ENCODE data around the gene H3-3A.

The H3-3A gene

GRCh38 chr1:226116673-226117072, 54.2 kb downstream of the H3-3A start:
- no peak for DNase-seq

DNA sequence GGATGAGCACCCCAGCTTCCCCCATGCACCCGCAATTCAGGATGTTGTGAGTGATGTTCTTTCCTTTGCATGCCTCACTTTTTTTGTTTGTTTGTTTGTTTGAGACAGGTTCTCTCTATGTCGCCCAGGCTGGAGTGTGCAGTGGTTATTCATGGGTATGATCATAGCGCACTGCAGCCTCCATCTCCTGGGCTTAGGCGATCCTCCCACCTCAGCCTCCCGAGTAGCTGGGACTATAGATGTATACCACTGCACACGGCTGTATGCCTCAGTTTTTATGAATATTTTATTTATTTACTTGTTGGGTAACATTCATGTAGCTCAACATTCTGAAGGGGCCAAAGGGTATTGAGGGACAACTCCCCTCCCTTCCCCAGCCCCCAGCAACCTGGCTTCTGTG, 54.8 kb downstream of the H3-3A start:
- no peak for DNase-seq

DNA sequence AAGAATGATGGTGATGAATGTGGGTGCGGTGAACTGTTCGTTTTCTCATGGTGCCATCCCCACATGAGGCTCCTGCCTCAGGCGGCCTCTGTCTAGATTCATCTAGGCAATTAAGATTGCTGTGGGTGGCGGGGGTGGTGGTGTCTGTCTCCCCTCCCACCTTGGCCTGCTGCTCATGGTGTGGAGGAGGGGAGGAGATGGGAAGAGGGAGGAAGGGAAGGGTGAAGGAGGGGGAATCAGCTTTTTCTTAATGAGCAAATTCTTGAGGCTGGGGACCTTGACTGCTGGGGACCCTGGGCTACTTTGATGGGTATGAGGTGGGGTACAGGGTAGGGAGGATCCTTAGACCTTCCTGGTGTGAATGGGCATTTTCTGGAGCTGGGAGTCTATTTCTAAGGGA, 55.8 kb downstream of the H3-3A start:
- DNase-seq = no peak

GRCh38 chr1:226119169-226119568, 56.7 kb downstream of the H3-3A start:
- no peak for DNase-seq

GRCh38 chr1:226120398-226120797, 57.9 kb downstream of the H3-3A start:
- no peak for DNase-seq

DNA sequence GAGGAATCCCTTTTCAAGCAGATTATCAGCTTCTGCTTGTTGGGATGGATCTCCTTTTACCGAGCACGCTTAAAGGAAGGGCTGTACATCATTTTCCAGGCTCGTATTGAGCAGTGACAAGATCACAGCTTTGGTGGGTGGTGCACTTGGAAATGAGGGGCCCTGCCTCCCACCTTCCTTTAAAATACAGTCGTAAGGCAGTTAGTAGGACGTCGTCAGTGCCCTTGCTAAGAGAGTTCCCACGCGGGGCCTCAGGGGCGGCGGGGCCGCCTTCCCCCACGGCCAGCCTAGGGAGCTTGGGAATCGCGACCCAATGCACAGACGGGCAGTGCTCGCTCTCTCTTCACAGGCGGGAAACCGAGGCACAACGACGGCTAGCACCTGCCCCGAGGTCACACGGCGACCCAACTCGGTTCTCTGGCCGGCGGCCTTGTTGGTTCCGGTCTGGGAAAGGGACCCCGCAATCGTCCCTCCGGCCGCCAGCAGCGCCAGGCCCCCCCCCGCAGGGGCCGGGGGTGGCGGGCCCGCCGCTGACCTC, 58.6 kb downstream of the H3-3A start:
- DNase-seq = no peak
